HG02642 (cell line): ENCODE data around the gene CRYBG2.

ENCODE experiments used
- ATAC-seq: cut with Tn5 transposase; IDR thresholded peaks from one replicate; pipeline ENCODE4 v1.9.1; 2021; ENCODE audit warnings: mild to moderate bottlenecking; ENCODE audit not compliant: unreplicated experiment, poor library complexity

The CRYBG2 gene

GRCh38 chr1:26283871-26284596, 69.9 kb downstream of the CRYBG2 start:
- ATAC-seq, result no peak

DNA sequence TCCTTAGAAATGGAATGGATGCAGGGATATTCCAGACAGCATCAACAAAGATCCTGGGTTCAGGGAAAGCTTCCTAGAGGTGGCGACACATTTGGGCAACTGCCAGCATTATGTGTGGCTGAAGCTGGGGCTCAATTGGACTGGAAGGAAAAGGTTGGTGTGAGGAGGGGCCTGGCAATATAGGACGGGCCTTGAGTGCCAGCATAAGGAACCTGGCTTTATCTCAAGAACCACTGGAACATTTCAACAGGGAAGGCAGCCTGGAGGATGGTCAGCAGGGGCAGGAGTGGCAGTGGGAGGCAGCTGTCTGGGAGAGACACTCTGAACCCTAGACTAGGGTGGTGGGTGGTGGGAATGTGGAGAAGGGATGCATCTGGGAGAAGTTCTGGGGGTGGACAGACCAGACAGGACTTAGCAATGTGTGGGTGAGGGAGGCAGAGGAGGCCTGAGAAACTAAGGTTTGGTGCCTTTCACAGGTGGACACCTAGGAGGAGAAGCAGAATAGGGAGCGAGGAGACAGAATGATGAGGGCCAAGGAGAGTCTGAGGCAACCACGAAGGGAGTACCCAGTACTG, 70.6 kb downstream of the CRYBG2 start:
- ATAC-seq, result no peak

DNA sequence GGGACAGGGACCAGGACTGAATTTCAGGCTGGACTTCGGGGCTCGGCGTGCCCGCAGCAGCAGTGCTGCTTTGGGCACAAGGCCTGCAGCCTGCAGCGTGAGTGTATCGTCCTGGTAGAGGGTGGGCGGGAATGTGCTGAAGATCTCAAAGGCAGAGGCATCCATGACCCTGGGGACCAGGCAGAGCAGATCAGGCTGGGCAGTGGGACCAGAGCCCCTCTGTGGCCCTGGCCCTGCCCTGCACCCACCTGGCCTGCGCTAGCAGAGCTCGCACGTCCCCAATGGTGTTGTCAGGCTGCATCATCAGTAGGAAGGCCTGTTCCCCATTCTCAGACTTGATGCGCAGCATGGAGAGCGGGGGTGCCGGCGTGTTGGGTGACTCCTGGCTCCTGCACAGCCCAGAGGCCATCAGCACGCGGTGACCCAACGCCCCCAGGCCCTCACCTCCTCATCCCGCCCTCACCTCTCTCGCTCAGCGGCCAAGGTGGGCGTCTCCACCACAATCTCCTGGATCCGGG, 71.5 kb downstream of the CRYBG2 start:
- no peak for ATAC-seq

- ATAC-seq, result no peak
Observed at GRCh38 chr1:26281971-26282370, 72.0 kb downstream of the CRYBG2 start.

DNA sequence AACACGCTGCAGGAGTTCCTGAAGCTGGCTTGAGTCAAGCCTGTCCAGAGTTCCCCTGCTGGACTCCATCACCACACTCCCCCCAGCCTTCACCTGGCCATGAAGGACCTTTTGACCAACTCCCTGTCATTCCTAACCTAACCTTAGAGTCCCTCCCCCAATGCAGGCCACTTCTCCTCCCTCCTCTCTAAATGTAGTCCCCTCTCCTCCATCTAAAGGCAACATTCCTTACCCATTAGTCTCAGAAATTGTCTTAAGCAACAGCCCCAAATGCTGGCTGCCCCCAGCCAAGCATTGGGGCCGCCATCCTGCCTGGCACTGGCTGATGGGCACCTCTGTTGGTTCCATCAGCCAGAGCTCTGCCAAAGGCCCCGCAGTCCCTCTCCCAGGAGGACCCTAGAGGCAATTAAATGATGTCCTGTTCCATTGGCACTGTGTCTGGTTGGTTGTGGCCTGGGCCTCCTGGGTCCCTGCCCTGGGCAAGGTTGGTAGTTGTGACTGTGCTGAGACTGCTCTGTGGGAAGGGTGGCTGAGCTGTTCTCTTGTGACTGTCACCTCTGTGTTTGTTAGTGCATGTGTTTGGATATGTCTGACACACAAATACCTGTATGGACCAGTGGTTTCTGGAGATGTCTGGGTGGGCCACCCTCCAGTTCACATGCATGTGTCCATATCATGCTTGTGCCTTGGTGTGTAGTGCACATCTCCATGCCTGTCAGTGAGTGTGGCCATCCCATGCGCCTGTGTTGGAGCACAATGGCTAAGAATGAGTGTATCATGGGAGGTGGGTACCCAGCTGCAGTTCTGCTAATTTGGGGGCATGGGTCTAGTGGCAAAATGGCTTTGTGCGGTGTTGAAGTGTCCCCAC, 72.6 kb downstream of the CRYBG2 start:
- no peak for ATAC-seq

GRCh38 chr1:26280333-26281042, 73.4 kb downstream of the CRYBG2 start:
- ATAC-seq, result no peak

- ATAC-seq, result peak; percentile 72
Observed at GRCh38 chr1:26279456-26280332, 74.2 kb downstream of the CRYBG2 start, which contains the start of gene SH3BGRL3. Gene SH3BGRL3, plus strand, starts transcription at chr1:26280086. Its CDS starts 70 bp downstream, at chr1:26280156.

- ATAC-seq, result no peak
Observed at GRCh38 chr1:26278724-26279455, 75.0 kb downstream of the CRYBG2 start.

DNA sequence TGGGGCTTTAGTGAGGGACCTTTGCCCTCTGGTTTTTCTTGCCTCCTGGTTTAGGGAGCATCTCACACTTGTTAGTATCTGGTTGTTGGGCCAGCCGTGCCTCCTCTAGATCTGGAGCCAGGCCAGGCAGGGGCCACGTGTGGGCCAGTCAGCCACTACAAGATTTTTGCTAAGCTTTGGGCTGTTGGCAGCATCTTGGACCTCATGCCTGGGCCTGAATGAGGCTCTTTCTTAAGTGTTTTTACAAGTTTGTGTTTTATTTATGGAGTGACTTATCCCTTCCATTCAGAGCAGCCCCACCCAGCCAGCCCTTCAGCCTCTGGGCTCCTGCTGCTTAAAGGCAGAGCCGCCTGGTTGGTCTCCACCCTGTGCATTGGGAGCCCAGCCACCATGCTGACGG, 75.6 kb downstream of the CRYBG2 start:
- no peak for ATAC-seq

GRCh38 chr1:26277719-26278118, 76.2 kb downstream of the CRYBG2 start:
- ATAC-seq, result no peak

DNA sequence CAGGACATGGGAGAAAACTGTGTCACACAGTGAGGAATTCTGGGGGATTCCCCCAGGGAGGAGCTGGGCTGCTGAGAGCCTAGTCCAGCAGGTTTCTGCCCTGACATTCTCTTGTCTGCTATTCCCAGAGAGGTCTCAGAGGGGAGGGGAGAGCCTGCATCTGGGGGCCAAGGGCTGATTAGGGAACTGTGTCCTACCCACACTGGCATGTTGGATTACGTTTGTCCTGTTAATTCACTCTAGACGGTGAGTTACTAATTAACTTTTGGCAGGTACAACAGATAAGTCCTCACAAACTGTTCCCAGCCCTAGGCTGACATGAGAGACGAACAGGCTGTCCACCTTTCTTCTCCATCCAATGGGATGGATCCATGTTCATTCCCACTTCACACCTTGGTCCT, 76.7 kb downstream of the CRYBG2 start:
- ATAC-seq, result no peak

DNA sequence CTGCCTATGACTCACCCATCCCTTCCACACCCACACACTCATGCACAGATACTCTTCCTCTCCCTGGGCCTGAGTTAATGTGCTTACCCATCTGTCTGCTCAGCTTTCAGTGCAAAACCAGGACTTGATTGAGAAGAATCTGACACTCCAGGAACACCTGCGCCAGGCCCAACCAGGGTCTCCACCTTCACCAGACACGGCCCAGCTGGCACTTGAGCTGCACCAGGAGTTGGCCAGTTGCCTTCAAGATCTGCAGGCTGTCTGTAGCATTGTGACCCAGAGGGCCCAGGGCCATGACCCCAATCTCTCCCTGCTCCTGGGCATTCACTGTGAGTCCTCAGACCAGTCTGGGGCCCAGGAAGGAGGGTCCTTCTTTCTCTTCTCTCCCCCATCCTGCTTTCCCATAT, 77.5 kb downstream of the CRYBG2 start:
- ATAC-seq, result no peak

DNA sequence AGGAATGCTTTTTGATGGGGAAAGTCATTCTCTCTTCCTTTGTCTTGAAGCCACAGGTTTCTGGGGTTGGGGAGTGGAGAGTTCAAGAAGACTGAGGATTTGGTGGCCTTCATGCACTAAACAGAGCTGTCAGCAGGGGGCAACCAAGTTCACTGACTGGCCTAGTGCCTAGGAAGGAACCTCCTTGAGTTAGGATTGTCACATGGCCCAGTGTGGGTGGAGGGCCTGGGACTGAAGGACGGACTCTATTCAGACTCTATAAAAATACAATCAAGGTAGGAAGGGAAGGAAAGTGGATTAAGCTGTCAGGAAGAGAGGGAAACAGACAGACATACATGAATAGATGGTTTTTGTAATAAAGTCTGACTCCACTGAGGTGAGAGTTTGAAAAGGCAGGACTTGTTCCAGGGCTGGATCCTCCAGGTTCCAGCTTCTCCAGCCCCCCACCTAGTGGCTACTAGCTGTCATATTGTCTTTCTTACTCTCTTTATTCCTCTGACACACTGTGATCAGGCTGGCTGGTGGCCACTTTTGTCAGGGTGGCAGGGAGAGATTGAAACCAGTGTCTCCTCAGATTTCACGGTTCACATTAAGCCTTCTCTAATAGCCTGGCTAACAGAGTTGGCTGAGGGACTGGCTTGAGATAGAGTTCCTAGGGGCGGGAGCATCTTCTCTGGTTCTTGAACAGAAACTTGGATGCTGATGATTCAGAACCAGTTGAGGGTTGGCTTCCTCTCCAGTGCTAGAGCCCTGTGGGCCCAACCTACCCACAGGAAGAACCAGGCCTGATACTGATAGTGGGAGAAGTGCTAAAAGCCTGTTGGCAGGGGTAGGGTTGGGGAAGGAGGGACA, 78.1 kb downstream of the CRYBG2 start:
- ATAC-seq, result no peak

DNA sequence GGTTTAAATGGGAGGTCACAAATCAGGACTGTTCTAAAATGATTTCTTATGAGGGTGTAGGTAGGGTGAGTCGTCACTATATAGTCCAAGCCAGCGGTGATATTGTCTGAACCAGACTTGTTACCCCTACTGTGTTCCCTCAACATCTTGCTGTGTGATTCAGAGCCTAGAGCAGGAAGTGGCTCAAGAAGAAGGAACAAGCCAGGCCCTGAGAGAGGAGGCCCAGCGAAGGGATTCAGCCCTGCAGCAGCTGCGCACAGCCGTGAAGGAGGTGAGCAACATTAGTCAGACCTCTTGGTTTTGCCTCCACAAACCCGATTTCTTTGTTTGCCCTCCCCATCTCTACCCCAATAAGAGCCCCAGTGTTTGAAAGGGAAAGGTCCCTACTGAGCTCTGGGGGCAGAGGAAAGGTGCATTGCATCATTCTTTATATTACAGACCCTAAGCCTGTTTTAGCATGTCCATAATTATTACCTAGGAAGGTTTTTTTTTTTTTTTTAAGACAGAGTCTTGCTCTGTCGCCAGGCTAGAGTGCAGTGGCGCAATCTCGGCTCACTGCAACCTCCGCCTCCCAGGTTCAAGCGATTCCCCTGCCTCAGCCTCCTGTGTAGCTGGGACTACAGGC, 79.0 kb downstream of the CRYBG2 start:
- no peak for ATAC-seq
